NCI-H128 (cell line): ENCODE results near the gene PLXDC1.

Source experiments
- DNase-seq: peaks from one replicate; lab custom pipeline; 2025; ENCODE audit not compliant: unreplicated experiment; lab: John Stamatoyannopoulos, UW

Gene PLXDC1

DNA sequence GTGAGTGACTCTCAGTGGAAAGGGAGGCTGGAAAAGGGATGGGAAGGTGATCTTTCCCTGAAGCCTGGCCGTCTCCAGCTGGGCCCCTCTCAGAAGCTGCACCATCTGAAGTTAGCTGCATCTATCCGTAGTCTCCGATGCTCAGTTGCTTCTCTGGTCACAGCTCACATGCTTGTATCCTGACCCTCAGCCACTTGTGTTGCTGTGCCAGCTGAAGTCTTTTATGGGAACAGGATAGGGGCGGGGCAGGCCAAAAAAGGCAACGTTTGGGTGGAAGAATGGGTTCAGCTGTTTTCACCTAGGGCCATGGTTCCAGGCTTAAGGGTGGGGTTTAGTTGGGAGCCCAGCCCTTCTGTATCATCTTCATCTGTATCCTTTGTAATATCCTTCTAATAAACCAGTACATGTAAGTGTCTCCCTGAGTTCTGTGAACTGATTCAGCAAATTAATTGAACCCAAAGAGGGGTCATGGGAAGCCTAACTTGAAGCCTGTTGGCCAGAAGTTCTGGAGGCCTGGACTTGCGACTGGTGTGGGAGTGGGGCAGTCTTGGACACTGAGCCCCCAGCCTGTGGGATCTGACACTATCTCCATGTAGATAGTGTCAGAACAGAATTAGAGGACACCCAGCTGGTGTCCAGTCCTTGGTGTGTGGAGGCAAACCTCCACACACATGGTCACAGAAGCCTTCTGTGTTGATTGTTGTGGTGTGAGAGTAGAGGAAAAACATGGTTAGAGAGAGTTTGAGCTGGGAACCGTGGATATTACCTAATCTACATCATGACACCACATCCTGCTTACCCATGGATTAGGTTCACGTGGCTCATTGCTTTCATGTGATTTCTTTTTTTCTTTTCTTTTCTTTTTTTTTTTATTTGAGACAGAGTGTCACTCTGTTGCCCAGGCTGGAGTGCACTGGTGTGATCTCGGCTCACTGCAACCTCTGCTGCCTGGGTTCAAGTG lies 135.0 kb downstream of the PLXDC1 start:
- no peak for DNase-seq

DNA sequence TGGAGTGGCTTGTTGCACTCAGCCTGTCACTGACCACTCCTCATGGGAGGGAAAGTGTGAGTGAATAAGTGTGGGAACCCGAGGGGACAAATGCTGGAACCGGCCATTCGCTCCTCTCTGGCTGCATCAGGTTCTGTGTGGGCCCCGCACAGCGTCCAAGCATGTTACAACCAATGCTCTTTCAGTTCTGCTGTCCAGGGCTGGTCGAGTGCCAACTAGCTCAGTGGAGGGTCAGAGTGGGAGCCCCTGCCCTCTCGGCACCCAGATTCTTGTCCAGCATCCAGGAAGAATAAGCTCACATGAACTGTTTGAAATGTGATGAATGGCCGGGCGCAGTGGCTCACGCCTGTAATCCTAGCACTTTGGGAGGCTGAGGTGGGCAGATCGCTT lies 135.9 kb downstream of the PLXDC1 start:
- DNase-seq, result no peak

GRCh38 chr17:39014795-39015545 lies 136.5 kb downstream of the PLXDC1 start:
- DNase-seq, result no peak

- no peak for DNase-seq
Measured at GRCh38 chr17:39014044-39014794, 137.2 kb downstream of the PLXDC1 start.
